T-helper 2 cell treated with Interferon-gamma antibody and Interleukin-4, amounts not matched to agents 100 ng/mL and 5 ng/mL, for 36 hours (primary cell): ENCODE results near the gene MEIS1. TPM values are rescaled to one million over a fixed set of nuclear protein-coding genes. Genes with fewer than 3 reads are reported as not detected.

Experiments used
- intact Hi-C: fragments of 100-400 bp; cut with micrococcal nuclease; formaldehyde crosslinking; loops from one replicate; pipeline ENCODE4 v1.15.1; 2023
- total RNA-seq: library from RNA; stranded (reverse); gene quantifications from 2 replicates; pipeline ENCODE4 v1.2.3, GENCODE V29; 2022

Gene MEIS1
- total RNA-seq, 1 donor from 2014 or later, result not detected

GRCh38 chr2:66506265-66506664 is 71.3 kb downstream of the MEIS1 start:
- intact Hi-C loops, result no loop called here

GRCh38 chr2:66507673-66508201 is 72.8 kb downstream of the MEIS1 start:
- intact Hi-C loops, result no loop called here

- intact Hi-C loops, result no loop called here
Measured at GRCh38 chr2:66508484-66509071, 73.7 kb downstream of the MEIS1 start.

- intact Hi-C loops, result no loop called here
Measured at GRCh38 chr2:66509326-66509811, 74.4 kb downstream of the MEIS1 start.

GRCh38 chr2:66512626-66513025 is 77.7 kb downstream of the MEIS1 start:
- intact Hi-C loops, result no loop called here

GRCh38 chr2:66515743-66516142 is 80.8 kb downstream of the MEIS1 start:
- intact Hi-C loops, result no loop called here

- intact Hi-C loops, result no loop called here
Measured at GRCh38 chr2:66516499-66516898, 81.6 kb downstream of the MEIS1 start.

- intact Hi-C loops, result no loop called here
Measured at GRCh38 chr2:66517772-66518171, 82.8 kb downstream of the MEIS1 start.

GRCh38 chr2:66519264-66519843 is 84.4 kb downstream of the MEIS1 start:
- intact Hi-C loops, result no loop called here

GRCh38 chr2:66521291-66521922 is 86.5 kb downstream of the MEIS1 start:
- intact Hi-C loops, result no loop called here

GRCh38 chr2:66522611-66523376 is 87.9 kb downstream of the MEIS1 start:
- intact Hi-C loops, result no loop called here

- intact Hi-C loops, result no loop called here
Measured at GRCh38 chr2:66523377-66523969, 88.5 kb downstream of the MEIS1 start.

GRCh38 chr2:66523990-66524389 is 89.1 kb downstream of the MEIS1 start:
- intact Hi-C loops, result no loop called here

GRCh38 chr2:66525606-66526005 is 90.7 kb downstream of the MEIS1 start:
- intact Hi-C loops, result no loop called here

GRCh38 chr2:66526180-66526579 is 91.3 kb downstream of the MEIS1 start:
- intact Hi-C loops, result no loop called here

- intact Hi-C loops, result no loop called here
Measured at GRCh38 chr2:66528974-66529724, 94.2 kb downstream of the MEIS1 start.

- intact Hi-C loops, result no loop called here
Measured at GRCh38 chr2:66530651-66531050, 95.7 kb downstream of the MEIS1 start.

- intact Hi-C loops, result no loop called here
Measured at GRCh38 chr2:66531155-66531554, 96.2 kb downstream of the MEIS1 start.

- intact Hi-C loops, result no loop called here
Measured at GRCh38 chr2:66531567-66531966, 96.6 kb downstream of the MEIS1 start.

GRCh38 chr2:66532972-66533868 is 98.3 kb downstream of the MEIS1 start:
- intact Hi-C loops, result no loop called here
